NB4 (cell line): ENCODE data around the gene FMNL3.

ENCODE experiments used
- MYC ChIP-seq: IDR thresholded peaks from 2 replicates; pipeline ENCODE4 v1.6.1; 2011; ENCODE audit warnings: low read depth, low read length
- POLR2A ChIP-seq: IDR thresholded peaks from 2 replicates; pipeline ENCODE4 v1.6.1; 2011; ENCODE audit warnings: mild to moderate bottlenecking; ENCODE audit not compliant: insufficient read length; ENCODE audit errors: extremely low read depth
- TF ChIP-seq, protein P1 (sequence below): IDR thresholded peaks from one replicate; pipeline ENCODE4 v1.5.1; 2012; ENCODE audit warnings: low read depth, low read length
- TF ChIP-seq, protein P2 (sequence below): IDR thresholded peaks from 2 replicates; pipeline ENCODE4 v1.6.1; 2011; ENCODE audit warnings: low read depth, low read length

DNA sequence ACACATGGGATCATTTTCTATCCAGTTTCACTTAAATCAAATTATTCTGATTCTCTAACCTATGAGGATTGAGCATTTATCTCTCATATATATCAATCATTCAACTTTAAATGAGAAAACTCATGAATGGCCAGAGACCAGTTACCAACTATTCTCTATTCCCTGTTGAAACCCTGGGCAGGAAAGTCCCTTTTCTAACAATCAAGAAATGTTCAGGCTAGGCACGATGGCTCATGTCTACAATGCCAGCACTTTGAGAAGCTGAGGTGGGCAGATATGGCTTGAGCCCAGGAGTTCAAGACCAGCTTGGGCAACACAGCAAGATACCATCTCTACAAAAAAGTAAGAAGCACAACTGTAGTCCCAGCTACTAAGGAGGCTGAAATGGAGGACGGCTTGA, 18.0 kb downstream of the FMNL3 start:
- TF ChIP-seq, protein P1, sequence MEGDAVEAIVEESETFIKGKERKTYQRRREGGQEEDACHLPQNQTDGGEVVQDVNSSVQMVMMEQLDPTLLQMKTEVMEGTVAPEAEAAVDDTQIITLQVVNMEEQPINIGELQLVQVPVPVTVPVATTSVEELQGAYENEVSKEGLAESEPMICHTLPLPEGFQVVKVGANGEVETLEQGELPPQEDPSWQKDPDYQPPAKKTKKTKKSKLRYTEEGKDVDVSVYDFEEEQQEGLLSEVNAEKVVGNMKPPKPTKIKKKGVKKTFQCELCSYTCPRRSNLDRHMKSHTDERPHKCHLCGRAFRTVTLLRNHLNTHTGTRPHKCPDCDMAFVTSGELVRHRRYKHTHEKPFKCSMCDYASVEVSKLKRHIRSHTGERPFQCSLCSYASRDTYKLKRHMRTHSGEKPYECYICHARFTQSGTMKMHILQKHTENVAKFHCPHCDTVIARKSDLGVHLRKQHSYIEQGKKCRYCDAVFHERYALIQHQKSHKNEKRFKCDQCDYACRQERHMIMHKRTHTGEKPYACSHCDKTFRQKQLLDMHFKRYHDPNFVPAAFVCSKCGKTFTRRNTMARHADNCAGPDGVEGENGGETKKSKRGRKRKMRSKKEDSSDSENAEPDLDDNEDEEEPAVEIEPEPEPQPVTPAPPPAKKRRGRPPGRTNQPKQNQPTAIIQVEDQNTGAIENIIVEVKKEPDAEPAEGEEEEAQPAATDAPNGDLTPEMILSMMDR = no peak
- TF ChIP-seq, protein P2, sequence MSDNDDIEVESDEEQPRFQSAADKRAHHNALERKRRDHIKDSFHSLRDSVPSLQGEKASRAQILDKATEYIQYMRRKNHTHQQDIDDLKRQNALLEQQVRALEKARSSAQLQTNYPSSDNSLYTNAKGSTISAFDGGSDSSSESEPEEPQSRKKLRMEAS = no peak
- TF ChIP-seq POLR2A (no peak), MYC (no peak)
